ENCODE measurements around the gene SYNE3.
"Not testable (repeated sequence)": the region's sequence is repeated elsewhere in the genome, so short reads cannot be mapped to it uniquely, and the experiment has no call there.

SYNE3 gene

GRCh38 chr14:95510804-95511203, 5.6 kb downstream of the SYNE3 start:
- Mint-ChIP-seq H3K4me1 (ENCODE audit: low read depth) (peaks cover 57% of the 10 kb centered on the region), H3K9me3 (no peaks in the 10 kb centered on the region), H3K36me3 (ENCODE audit: low read depth) (peaks cover 36% of the 10 kb centered on the region), H3K27me3 (ENCODE audit: low read depth) (no peaks in the 10 kb centered on the region), H3K27ac (no peak overlapping the region), H3K4me3 (no peak overlapping the region)

GRCh38 chr14:95510344-95510743, 6.1 kb downstream of the SYNE3 start:
- not testable (repeated sequence) for H3K27me3 Mint-ChIP-seq (ENCODE audit: low read depth); H3K4me3 Mint-ChIP-seq; H3K9me3 Mint-ChIP-seq
- Mint-ChIP-seq H3K36me3 (ENCODE audit: low read depth) (peaks cover 36% of the 10 kb centered on the region), H3K4me1 (ENCODE audit: low read depth) (peaks cover 58% of the 10 kb centered on the region), H3K27ac (peak overlapping the region; percentile 34)

- Mint-ChIP-seq H3K27ac (no peak overlapping the region), H3K27me3 (ENCODE audit: low read depth) (no peaks in the 10 kb centered on the region), H3K4me1 (ENCODE audit: low read depth) (peaks cover 60% of the 10 kb centered on the region), H3K4me3 (no peak overlapping the region), H3K36me3 (ENCODE audit: low read depth) (peaks cover 33% of the 10 kb centered on the region), H3K9me3 (no peaks in the 10 kb centered on the region)
These were observed 7.0 kb downstream of the SYNE3 start for GRCh38 chr14:95509495-95509894.

- Mint-ChIP-seq H3K9me3 (no peaks in the 10 kb centered on the region), H3K27ac (peak overlapping the region; percentile 63), H3K4me3 (no peak overlapping the region), H3K27me3 (ENCODE audit: low read depth) (no peaks in the 10 kb centered on the region), H3K4me1 (ENCODE audit: low read depth) (peaks cover 61% of the 10 kb centered on the region), H3K36me3 (ENCODE audit: low read depth) (peaks cover 37% of the 10 kb centered on the region)
These were observed 8.1 kb downstream of the SYNE3 start for GRCh38 chr14:95508377-95508776.

DNA sequence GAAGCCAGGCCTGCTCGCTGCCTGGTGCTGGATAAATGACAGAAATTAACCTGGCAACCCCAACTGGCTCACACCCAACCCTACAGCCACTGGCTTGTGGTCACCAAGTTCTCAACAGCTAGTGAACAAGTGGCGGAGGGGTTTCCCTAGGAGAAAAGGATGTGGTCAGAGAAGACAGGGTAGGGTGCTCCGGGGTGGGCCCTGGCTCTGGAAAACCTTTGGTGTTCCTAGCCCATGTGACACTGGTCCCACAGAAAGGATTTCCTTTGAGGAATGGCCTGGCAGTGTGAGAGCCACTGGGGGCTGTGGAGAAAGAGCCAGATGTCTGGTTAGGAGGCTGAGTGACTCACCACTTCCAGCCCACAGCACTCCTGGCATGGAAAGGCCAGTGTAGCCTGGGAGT, 8.7 kb downstream of the SYNE3 start:
- H3K9me3 Mint-ChIP-seq = no peaks in the 10 kb centered on the region
- peaks cover 33% of the 10 kb centered on the region for H3K36me3 Mint-ChIP-seq (ENCODE audit: low read depth)
- no peak overlapping the region for H3K4me3 Mint-ChIP-seq
- peak overlapping the region; percentile 63 for H3K27ac Mint-ChIP-seq
- no peaks in the 10 kb centered on the region for H3K27me3 Mint-ChIP-seq (ENCODE audit: low read depth)
- peaks cover 57% of the 10 kb centered on the region for H3K4me1 Mint-ChIP-seq (ENCODE audit: low read depth)

DNA sequence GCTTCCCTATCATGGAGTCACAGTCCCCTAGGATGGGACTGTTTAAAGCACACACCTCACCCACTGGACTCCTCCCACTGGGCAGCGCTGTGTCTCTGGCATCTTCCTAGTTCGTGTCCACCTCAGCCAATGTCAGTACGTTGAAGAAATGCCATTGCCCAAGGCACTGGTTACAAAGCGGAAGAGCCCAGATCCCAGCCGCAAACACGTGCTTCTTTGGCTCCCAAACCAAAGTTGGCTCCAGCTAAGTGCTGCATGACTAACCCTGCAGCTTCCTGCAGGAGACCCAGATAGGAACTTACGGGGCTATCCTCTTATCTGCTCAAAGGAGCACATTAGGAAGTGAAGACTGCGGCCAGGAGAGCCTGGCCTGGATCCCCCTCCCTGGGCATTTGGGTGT, 9.3 kb downstream of the SYNE3 start:
- Mint-ChIP-seq H3K36me3 (ENCODE audit: low read depth) (peaks cover 37% of the 10 kb centered on the region), H3K4me1 (ENCODE audit: low read depth) (peaks cover 62% of the 10 kb centered on the region), H3K27ac (no peak overlapping the region), H3K9me3 (no peaks in the 10 kb centered on the region), H3K27me3 (ENCODE audit: low read depth) (no peaks in the 10 kb centered on the region), H3K4me3 (peak overlapping the region; percentile 31)

- no peak overlapping the region for H3K27ac Mint-ChIP-seq
- no peaks in the 10 kb centered on the region for H3K9me3 Mint-ChIP-seq
- no peak overlapping the region for H3K4me3 Mint-ChIP-seq
- H3K36me3 Mint-ChIP-seq (ENCODE audit: low read depth) = peaks cover 43% of the 10 kb centered on the region
- H3K27me3 Mint-ChIP-seq (ENCODE audit: low read depth) = no peaks in the 10 kb centered on the region
- peaks cover 61% of the 10 kb centered on the region for H3K4me1 Mint-ChIP-seq (ENCODE audit: low read depth)
These were observed 11.3 kb downstream of the SYNE3 start for GRCh38 chr14:95505030-95505589.

DNA sequence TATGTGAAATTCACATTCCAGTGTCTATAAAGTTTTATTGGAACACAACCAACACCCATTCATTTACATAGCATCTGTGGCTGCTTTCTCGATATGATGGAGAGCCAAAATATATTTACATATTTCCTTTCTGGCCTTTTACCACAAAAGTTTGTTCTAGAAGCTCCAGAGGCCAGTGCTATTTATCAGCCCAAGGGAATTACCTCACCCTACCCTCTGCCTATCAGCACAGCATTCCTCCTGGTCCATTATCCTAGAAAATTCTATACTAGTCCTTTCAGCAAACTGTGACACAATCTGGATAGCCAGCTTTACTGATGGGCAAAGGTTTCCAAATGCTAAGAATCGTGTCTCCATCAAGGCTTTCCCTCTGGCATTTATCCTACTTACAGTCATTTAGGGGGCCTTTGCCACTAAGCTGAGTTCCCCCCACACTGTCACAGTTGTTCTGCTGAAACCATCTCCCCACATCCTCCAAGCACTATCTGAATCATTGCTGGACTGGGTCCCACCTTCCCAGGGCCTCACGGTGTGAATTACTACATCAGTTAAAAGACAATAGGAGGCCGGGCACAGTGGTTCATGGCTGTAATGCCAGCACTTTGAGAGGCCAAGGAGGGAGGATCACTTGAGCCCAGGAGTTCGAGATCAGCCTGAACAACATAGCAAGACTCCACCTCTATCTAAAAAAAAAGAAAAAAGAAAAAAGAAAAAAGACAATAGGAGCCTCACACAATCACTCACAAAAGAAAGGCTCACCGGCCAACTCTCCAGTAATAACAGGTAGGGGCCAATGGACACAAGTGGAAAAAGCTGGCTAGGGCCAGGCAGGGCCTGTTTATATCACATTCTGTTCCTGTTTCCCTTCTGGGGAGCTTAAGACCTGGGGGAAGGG, 12.1 kb downstream of the SYNE3 start:
- Mint-ChIP-seq H3K9me3 (no peaks in the 10 kb centered on the region), H3K27me3 (ENCODE audit: low read depth) (no peaks in the 10 kb centered on the region), H3K4me1 (ENCODE audit: low read depth) (peaks cover 59% of the 10 kb centered on the region), H3K36me3 (ENCODE audit: low read depth) (peaks cover 38% of the 10 kb centered on the region), H3K4me3 (peak overlapping the region; percentile 56), H3K27ac (peak overlapping the region; percentile 80)

GRCh38 chr14:95503365-95504134, 12.9 kb downstream of the SYNE3 start:
- H3K4me1 Mint-ChIP-seq (ENCODE audit: low read depth) = peaks cover 57% of the 10 kb centered on the region
- peaks cover 40% of the 10 kb centered on the region for H3K36me3 Mint-ChIP-seq (ENCODE audit: low read depth)
- H3K4me3 Mint-ChIP-seq = no peak overlapping the region
- no peak overlapping the region for H3K27ac Mint-ChIP-seq
- no peaks in the 10 kb centered on the region for H3K9me3 Mint-ChIP-seq
- H3K27me3 Mint-ChIP-seq (ENCODE audit: low read depth) = no peaks in the 10 kb centered on the region

GRCh38 chr14:95502381-95502950, 14.0 kb downstream of the SYNE3 start:
- H3K27me3 Mint-ChIP-seq (ENCODE audit: low read depth) = no peaks in the 10 kb centered on the region
- no peaks in the 10 kb centered on the region for H3K9me3 Mint-ChIP-seq
- peaks cover 34% of the 10 kb centered on the region for H3K36me3 Mint-ChIP-seq (ENCODE audit: low read depth)
- peaks cover 50% of the 10 kb centered on the region for H3K4me1 Mint-ChIP-seq (ENCODE audit: low read depth)
- no peak overlapping the region for H3K4me3 Mint-ChIP-seq
- H3K27ac Mint-ChIP-seq = no peak overlapping the region

- peaks cover 54% of the 10 kb centered on the region for H3K4me1 Mint-ChIP-seq (ENCODE audit: low read depth)
- no peak overlapping the region for H3K4me3 Mint-ChIP-seq
- H3K27ac Mint-ChIP-seq = peak overlapping the region; percentile 68
- peaks cover 28% of the 10 kb centered on the region for H3K36me3 Mint-ChIP-seq (ENCODE audit: low read depth)
- H3K9me3 Mint-ChIP-seq = no peaks in the 10 kb centered on the region
- no peaks in the 10 kb centered on the region for H3K27me3 Mint-ChIP-seq (ENCODE audit: low read depth)
These were observed 15.6 kb downstream of the SYNE3 start for GRCh38 chr14:95500772-95501401.

DNA sequence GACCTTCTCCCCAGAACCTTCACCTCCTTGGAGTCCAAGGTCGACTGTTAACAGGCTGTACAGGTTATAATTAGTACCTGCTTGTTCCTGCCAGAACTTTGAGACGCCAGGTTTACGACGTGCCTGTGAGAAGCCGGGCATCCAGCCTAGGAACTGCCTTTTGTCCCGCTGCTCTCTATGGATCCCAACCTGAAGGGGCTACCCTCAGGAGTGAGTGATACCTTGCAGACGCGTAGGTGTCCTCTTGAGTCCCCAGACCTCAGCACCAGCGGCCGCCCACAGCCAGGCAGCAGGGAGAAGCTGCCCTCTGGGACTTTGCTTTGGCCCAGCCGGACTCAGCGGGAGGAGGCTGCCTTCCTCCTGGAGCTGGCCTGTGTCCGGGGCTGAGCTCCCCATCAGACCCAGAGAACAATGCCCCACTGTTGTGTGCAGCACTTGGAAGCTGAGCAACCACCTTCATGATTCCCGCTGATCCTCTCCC, 16.2 kb downstream of the SYNE3 start:
- H3K36me3 Mint-ChIP-seq (ENCODE audit: low read depth) = peaks cover 29% of the 10 kb centered on the region
- H3K27me3 Mint-ChIP-seq (ENCODE audit: low read depth) = no peaks in the 10 kb centered on the region
- H3K4me3 Mint-ChIP-seq = no peak overlapping the region
- no peaks in the 10 kb centered on the region for H3K9me3 Mint-ChIP-seq
- H3K4me1 Mint-ChIP-seq (ENCODE audit: low read depth) = peaks cover 56% of the 10 kb centered on the region
- peak overlapping the region; percentile 68 for H3K27ac Mint-ChIP-seq

- Mint-ChIP-seq H3K27me3 (ENCODE audit: low read depth) (no peaks in the 10 kb centered on the region), H3K9me3 (no peaks in the 10 kb centered on the region), H3K36me3 (ENCODE audit: low read depth) (peaks cover 28% of the 10 kb centered on the region), H3K4me3 (no peak overlapping the region), H3K4me1 (ENCODE audit: low read depth) (peaks cover 55% of the 10 kb centered on the region), H3K27ac (peak overlapping the region; percentile 77)
These were observed 17.1 kb downstream of the SYNE3 start for GRCh38 chr14:95499354-95499750.
